ENCODE data around the gene LMF2.
A peak's percentile ranks its signal among the peaks of the same experiment; 100 is the strongest.

LMF2 gene

DNA sequence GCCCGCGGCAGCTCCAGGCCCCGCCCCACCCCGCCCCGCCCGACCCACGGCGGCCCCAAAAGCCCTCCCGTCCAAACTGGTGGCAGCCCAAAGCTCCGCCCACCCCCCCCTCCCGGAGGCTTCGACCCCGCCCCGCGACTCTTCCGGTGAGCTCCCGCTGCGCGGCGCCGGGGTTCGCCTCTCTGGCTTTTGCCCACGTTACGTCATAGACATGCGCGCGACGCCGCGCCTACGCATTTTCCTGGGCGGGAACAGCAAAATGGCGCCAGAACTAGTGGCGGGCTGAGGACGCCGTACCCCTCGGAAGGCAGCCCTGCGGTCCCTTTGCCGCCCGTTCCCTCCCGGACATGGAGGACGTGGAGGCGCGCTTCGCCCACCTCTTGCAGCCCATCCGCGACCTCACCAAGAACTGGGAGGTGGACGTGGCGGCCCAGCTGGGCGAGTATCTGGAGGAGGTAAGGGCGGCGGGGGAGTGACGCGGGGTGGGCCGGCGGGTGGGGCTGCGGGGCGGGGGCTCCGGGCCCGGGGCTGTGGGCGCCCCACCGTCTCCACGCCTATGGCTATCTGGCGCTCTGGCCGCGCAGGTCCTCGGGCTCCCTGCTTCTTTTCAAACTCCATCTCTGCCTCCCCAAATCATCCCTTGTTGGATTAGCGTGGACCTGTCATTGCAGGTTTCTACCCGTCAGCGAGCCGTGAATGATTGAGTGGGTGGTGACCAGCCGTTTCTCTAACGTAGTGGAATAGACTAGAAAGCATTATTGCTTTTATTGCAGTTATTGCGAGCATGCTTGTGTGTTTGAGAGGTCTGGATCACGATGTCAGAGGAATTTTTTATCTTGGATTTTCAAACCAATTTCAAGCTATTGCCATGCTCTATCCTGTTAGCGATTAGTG lies 736 bp upstream of the LMF2 start, which contains the start of gene NCAPH2:
TSS of gene NCAPH2 (plus strand) at position 234 of the 894 bp plus-strand sequence. CDS start at position 348, 114 bp downstream.
- H3K27ac ChIP-seq (ENCODE audit: low read depth, low read length), result peak within 1 kb of the TSS; percentile 96
- peaks cover 5% of the 10 kb centered on the region; the same call in 1 of the 2 replicates for H3K4me1 ChIP-seq (ENCODE audit: control insufficient read depth, insufficient read depth, low read length)
- peak within 1 kb of the TSS; percentile 99 for H3K4me3 ChIP-seq (ENCODE audit: low read depth, low read length)
- peaks cover 16% of the 10 kb centered on the region for H3K36me3 ChIP-seq (ENCODE audit: control insufficient read depth, insufficient read depth, low read length)
- H3K9ac ChIP-seq (ENCODE audit: low read depth, low read length), result peak within 1 kb of the TSS; percentile 98
- no peaks in the 10 kb centered on the region for H3K27me3 ChIP-seq (ENCODE audit: control insufficient read depth, insufficient read depth, low read length)
- H3K9me3 ChIP-seq (ENCODE audit: control insufficient read depth, insufficient read depth, low read length), result no peaks in the 10 kb centered on the region

DNA sequence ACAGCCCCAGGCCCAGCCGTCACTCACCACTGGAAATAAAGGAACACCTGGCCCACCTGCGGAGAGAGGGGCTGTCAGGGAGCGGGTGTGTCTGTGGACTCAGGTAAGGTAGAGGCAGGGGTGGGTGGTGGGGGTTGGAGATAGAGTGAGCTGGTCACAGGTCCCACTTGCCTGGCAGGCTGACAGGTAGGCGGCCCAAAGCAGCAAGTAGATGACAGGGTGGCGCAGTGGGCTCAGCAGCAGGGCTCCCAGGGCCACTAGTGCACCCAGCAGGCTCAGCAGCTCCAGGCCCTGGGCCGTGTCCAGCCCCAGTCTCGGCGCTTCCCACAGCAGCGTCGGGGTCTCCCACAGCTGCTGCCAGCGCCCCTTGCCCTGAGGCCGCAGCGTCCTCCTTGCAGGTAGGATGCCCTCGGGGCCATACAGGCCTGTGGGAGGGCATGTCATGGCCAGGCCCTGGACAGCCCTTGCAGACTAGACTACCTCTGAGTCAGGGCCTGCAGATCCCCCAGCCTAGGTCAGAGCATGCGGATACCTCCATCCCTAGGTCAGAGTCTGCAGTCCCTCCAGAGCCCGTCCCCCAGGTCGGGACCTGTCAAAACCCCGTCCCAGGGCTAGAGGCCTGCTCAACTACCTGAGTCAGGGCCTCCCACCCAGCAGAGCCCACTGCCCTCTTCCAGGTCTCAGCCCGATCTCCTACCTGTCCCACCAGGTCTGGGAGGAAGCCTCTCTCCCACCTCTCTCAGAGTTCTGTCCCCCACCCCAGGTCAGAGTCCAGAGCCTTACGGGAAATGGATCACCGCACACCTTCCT lies 686 bp downstream of the LMF2 start:
- Histone ChIP-seq H3K9ac (ENCODE audit: low read depth, low read length) (peak overlapping the region; percentile 48), H3K9me3 (ENCODE audit: control insufficient read depth, insufficient read depth, low read length) (no peaks in the 10 kb centered on the region), H3K27me3 (ENCODE audit: control insufficient read depth, insufficient read depth, low read length) (no peaks in the 10 kb centered on the region), H3K4me3 (ENCODE audit: low read depth, low read length) (peak overlapping the region; percentile 91), H3K36me3 (ENCODE audit: control insufficient read depth, insufficient read depth, low read length) (peaks cover 16% of the 10 kb centered on the region), H3K27ac (ENCODE audit: low read depth, low read length) (no peak overlapping the region), H3K4me1 (ENCODE audit: control insufficient read depth, insufficient read depth, low read length) (peaks cover 5% of the 10 kb centered on the region; the same call in 1 of the 2 replicates)

GRCh38 chr22:50505776-50506610 lies 1.5 kb downstream of the LMF2 start:
- Histone ChIP-seq H3K9ac (ENCODE audit: low read depth, low read length) (no peak overlapping the region), H3K27ac (ENCODE audit: low read depth, low read length) (no peak overlapping the region), H3K27me3 (ENCODE audit: control insufficient read depth, insufficient read depth, low read length) (no peaks in the 10 kb centered on the region), H3K4me1 (ENCODE audit: control insufficient read depth, insufficient read depth, low read length) (peaks cover 5% of the 10 kb centered on the region; the same call in 1 of the 2 replicates), H3K36me3 (ENCODE audit: control insufficient read depth, insufficient read depth, low read length) (peaks cover 16% of the 10 kb centered on the region), H3K9me3 (ENCODE audit: control insufficient read depth, insufficient read depth, low read length) (no peaks in the 10 kb centered on the region), H3K4me3 (ENCODE audit: low read depth, low read length) (0 out of 2 replicates have a peak overlapping the region, but pooled peaks have one; percentile 26)

DNA sequence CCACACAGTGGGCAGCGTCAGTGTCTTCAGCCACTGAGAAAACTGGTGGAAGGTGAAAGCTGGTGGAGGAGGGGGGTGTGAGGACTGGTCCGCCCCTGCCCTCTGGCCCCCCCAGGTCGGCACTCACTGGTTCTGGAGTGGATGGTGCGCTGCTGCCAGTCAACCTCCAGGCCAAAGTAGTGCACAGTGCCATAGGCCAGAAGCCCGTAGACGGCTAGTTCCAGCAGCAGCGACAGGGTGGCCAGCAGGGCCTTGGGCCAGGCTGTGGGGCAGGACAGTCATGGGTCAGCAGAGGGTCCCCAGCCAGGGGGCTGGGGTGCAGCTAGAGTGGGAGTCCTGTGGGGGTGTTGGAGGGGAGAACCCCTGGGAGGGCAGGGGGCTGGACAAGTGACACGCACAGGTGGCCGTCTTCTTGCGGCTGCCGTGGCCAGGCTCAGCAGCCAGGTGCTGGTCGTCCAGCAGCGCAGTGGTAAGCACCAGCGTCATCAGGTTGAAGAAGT lies 2.2 kb downstream of the LMF2 start:
- Histone ChIP-seq H3K4me1 (ENCODE audit: control insufficient read depth, insufficient read depth, low read length) (peaks cover 5% of the 10 kb centered on the region; the same call in 1 of the 2 replicates), H3K27ac (ENCODE audit: low read depth, low read length) (no peak overlapping the region), H3K27me3 (ENCODE audit: control insufficient read depth, insufficient read depth, low read length) (no peaks in the 10 kb centered on the region), H3K9ac (ENCODE audit: low read depth, low read length) (no peak overlapping the region), H3K36me3 (ENCODE audit: control insufficient read depth, insufficient read depth, low read length) (peaks cover 16% of the 10 kb centered on the region), H3K4me3 (ENCODE audit: low read depth, low read length) (no peak overlapping the region), H3K9me3 (ENCODE audit: control insufficient read depth, insufficient read depth, low read length) (no peaks in the 10 kb centered on the region)

GRCh38 chr22:50504369-50505211 lies 2.9 kb downstream of the LMF2 start:
- Histone ChIP-seq H3K4me1 (ENCODE audit: control insufficient read depth, insufficient read depth, low read length) (peaks cover 5% of the 10 kb centered on the region; the same call in 1 of the 2 replicates), H3K9me3 (ENCODE audit: control insufficient read depth, insufficient read depth, low read length) (no peaks in the 10 kb centered on the region), H3K4me3 (ENCODE audit: low read depth, low read length) (no peak overlapping the region), H3K27me3 (ENCODE audit: control insufficient read depth, insufficient read depth, low read length) (no peaks in the 10 kb centered on the region), H3K36me3 (ENCODE audit: control insufficient read depth, insufficient read depth, low read length) (peaks cover 16% of the 10 kb centered on the region), H3K27ac (ENCODE audit: low read depth, low read length) (no peak overlapping the region), H3K9ac (ENCODE audit: low read depth, low read length) (no peak overlapping the region)

- Histone ChIP-seq H3K4me1 (ENCODE audit: control insufficient read depth, insufficient read depth, low read length) (0 out of 2 replicates have a peak, but pooled peaks cover 3% of the 10 kb centered on the region), H3K27me3 (ENCODE audit: control insufficient read depth, insufficient read depth, low read length) (no peaks in the 10 kb centered on the region), H3K36me3 (ENCODE audit: control insufficient read depth, insufficient read depth, low read length) (peaks cover 16% of the 10 kb centered on the region), H3K9me3 (ENCODE audit: control insufficient read depth, insufficient read depth, low read length) (no peaks in the 10 kb centered on the region), H3K4me3 (ENCODE audit: low read depth, low read length) (no peak overlapping the region), H3K27ac (ENCODE audit: low read depth, low read length) (no peak overlapping the region), H3K9ac (ENCODE audit: low read depth, low read length) (no peak overlapping the region)
These were observed 3.9 kb downstream of the LMF2 start for GRCh38 chr22:50503475-50504145.

DNA sequence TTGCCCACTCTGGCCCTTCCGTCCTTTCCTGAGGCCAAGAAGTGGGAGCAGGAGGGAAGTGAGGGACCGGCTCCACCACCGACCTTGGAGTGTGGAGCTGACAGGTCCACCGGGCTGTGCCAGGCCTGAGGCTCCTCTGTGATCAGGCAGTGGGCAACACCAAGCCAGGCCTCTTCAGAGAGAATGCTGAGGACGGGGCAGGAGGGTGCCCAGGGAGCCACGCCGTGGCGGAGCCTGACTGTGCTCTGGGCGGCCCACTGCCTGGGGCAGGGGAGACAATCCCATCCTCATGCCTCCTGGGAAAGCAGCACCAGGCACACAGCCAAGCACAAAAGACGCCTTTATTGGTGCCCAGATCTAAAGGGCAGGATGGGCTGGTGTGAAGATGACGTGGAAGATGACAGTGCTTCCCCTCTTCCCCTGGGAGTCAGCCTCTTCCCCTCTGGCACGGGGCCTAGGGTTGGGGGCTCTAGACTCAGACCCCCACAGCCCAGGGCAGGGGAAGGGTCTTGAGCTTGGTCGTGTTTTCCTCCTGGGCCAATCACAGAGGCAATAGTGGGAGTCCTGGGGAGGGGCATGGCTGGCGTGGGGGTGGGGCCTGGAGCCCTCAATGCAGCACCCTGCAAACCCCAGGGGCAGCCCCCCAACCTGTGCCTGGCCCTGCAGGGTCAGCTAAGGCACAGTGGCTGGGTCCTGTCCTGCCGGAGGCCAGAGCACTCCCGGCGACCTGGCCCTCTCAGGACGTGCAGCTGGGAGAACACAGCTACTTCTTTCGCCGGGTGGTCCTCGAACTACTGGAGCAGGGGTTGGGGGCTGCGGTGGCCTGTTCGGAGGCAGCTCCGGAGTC lies 4.7 kb downstream of the LMF2 start:
- no peaks in the 10 kb centered on the region for H3K27me3 ChIP-seq (ENCODE audit: control insufficient read depth, insufficient read depth, low read length)
- no peak overlapping the region for H3K4me3 ChIP-seq (ENCODE audit: low read depth, low read length)
- no peak overlapping the region for H3K27ac ChIP-seq (ENCODE audit: low read depth, low read length)
- H3K9ac ChIP-seq (ENCODE audit: low read depth, low read length), result no peak overlapping the region
- H3K4me1 ChIP-seq (ENCODE audit: control insufficient read depth, insufficient read depth, low read length), result peaks cover 5% of the 10 kb centered on the region; the same call in 1 of the 2 replicates
- peaks cover 16% of the 10 kb centered on the region for H3K36me3 ChIP-seq (ENCODE audit: control insufficient read depth, insufficient read depth, low read length)
- H3K9me3 ChIP-seq (ENCODE audit: control insufficient read depth, insufficient read depth, low read length), result no peaks in the 10 kb centered on the region

DNA sequence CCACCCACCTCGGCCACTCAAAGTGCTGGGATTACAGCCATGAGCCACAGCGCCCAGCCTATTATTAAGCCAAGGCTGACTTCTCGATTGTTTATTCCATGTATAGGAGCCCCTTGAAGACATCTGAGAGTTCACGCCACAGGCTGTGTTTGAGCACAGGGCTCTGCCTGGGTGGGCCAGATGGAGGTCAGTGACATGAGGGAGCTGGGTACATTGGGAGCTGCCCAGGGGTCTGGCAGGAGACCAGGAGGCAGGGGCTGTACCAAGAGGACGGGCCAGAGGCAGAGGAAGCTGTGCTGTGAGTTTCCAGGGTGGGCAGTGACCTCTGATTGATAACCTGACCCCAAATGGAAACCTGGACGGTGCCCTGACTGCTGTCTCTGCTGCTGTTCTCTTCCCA lies 5.4 kb downstream of the LMF2 start:
- Histone ChIP-seq H3K4me3 (ENCODE audit: low read depth, low read length) (no peak overlapping the region), H3K36me3 (ENCODE audit: control insufficient read depth, insufficient read depth, low read length) (peaks cover 16% of the 10 kb centered on the region), H3K9ac (ENCODE audit: low read depth, low read length) (no peak overlapping the region), H3K27me3 (ENCODE audit: control insufficient read depth, insufficient read depth, low read length) (no peaks in the 10 kb centered on the region), H3K9me3 (ENCODE audit: control insufficient read depth, insufficient read depth, low read length) (no peaks in the 10 kb centered on the region), H3K27ac (ENCODE audit: low read depth, low read length) (no peak overlapping the region), H3K4me1 (ENCODE audit: control insufficient read depth, insufficient read depth, low read length) (peaks cover 5% of the 10 kb centered on the region; the same call in 1 of the 2 replicates)

DNA sequence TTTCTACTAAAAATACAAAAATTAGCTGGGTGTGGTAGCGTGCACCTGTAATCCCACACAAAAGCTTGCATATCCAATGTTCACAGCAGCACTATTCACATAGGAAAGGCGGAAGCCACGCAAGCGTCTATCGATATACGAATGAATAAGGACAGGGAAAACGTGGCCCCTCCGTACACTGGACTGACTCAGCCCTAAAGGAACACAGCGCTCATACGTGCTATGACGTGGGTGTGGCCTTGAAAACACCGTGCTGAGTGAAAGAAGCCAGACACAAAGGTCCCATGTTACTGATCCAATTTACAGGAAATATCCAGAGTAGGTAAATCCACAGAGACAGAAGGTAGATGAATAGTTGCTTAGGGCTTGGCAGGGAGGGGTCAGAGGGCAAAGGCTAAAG lies 7.0 kb downstream of the LMF2 start:
- Histone ChIP-seq H3K36me3 (ENCODE audit: control insufficient read depth, insufficient read depth, low read length) (peaks cover 9% of the 10 kb centered on the region), H3K4me1 (ENCODE audit: control insufficient read depth, insufficient read depth, low read length) (peaks cover 5% of the 10 kb centered on the region; the same call in 1 of the 2 replicates), H3K27me3 (ENCODE audit: control insufficient read depth, insufficient read depth, low read length) (no peaks in the 10 kb centered on the region), H3K27ac (ENCODE audit: low read depth, low read length) (no peak overlapping the region), H3K4me3 (ENCODE audit: low read depth, low read length) (no peak overlapping the region), H3K9me3 (ENCODE audit: control insufficient read depth, insufficient read depth, low read length) (no peaks in the 10 kb centered on the region), H3K9ac (ENCODE audit: low read depth, low read length) (no peak overlapping the region)

All from HUES48 (cell line).